Mesendoderm (in vitro differentiated cells): Measurements from ENCODE around the gene DUOX2.
"Not testable (repeated sequence)": the region's sequence is repeated elsewhere in the genome, so short reads cannot be mapped to it uniquely, and the experiment has no call there.

Experiments used
- DNase-seq: peaks from one replicate; pipeline ENCODE4 v3.0.0; 2013
- H2AK5ac ChIP-seq: 2 replicates; pipeline ENCODE4 v1.6.1; 2013; ENCODE audit warnings: low read length, inconsistent platforms
- H2BK120ac ChIP-seq: 2 replicates; pipeline ENCODE4 v1.6.1; 2013; ENCODE audit warnings: low read depth, mild to moderate bottlenecking, low read length, moderate library complexity, mixed read lengths
- H2BK15ac ChIP-seq: replicated peaks from 2 replicates; pipeline ENCODE4 v1.6.1; 2013; ENCODE audit warnings: low read depth, mild to moderate bottlenecking, moderate library complexity
- H2BK5ac ChIP-seq: 2 replicates; pipeline ENCODE4 v1.6.1; 2013; ENCODE audit warnings: low read length, inconsistent platforms
- H3K18ac ChIP-seq: 2 replicates; pipeline ENCODE4 v1.6.1; 2013; ENCODE audit warnings: mild to moderate bottlenecking, low read length, mixed read lengths
- H3K23ac ChIP-seq: one replicate; pipeline ENCODE4 v1.6.1; 2013; ENCODE audit warnings: low read length
- H3K27ac ChIP-seq: 2 replicates; pipeline ENCODE4 v1.5.1; 2013; ENCODE audit warnings: low read depth, mild to moderate bottlenecking, inconsistent platforms, low read length, moderate library complexity
- H3K27me3 ChIP-seq: 2 replicates; pipeline ENCODE4 v1.6.1; 2013; ENCODE audit warnings: low read length, control low read depth, mild to moderate bottlenecking, inconsistent platforms; ENCODE audit not compliant: insufficient read depth, poor library complexity
- H3K36me3 ChIP-seq: 2 replicates; pipeline ENCODE4 v1.6.1; 2013; ENCODE audit warnings: low read length, inconsistent platforms; ENCODE audit not compliant: control insufficient read depth, insufficient read depth
- H3K4ac ChIP-seq: one replicate; pipeline ENCODE4 v1.6.1; 2013; ENCODE audit warnings: low read depth, mild to moderate bottlenecking, low read length, moderate library complexity
- H3K4me1 ChIP-seq: 2 replicates; pipeline ENCODE4 v1.6.1; 2013; ENCODE audit warnings: low read depth, low read length, inconsistent platforms; ENCODE audit not compliant: control insufficient read depth
- H3K4me2 ChIP-seq: 2 replicates; pipeline ENCODE4 v1.6.1; 2013; ENCODE audit warnings: low read length
- H3K4me3 ChIP-seq: 2 replicates; pipeline ENCODE4 v1.5.1; 2013; ENCODE audit warnings: mild to moderate bottlenecking, low read length
- H3K56ac ChIP-seq: one replicate; pipeline ENCODE4 v1.6.1; 2013; ENCODE audit warnings: low read length
- H3K79me1 ChIP-seq: 2 replicates; pipeline ENCODE4 v1.6.1; 2013; ENCODE audit warnings: low read length, inconsistent platforms
- H3K79me2 ChIP-seq: 2 replicates; pipeline ENCODE4 v1.6.1; 2013; ENCODE audit warnings: mild to moderate bottlenecking, low read length; ENCODE audit not compliant: control insufficient read depth, insufficient read depth
- H3K9ac ChIP-seq: 2 replicates; pipeline ENCODE4 v1.6.1; 2013; ENCODE audit warnings: low read length, inconsistent platforms
- H4K5ac ChIP-seq: one replicate; pipeline ENCODE4 v1.6.1; 2013; ENCODE audit warnings: low read length
- H4K8ac ChIP-seq: one replicate; pipeline ENCODE4 v1.6.1; 2013; ENCODE audit warnings: low read depth, mild to moderate bottlenecking, control low read depth, low read length, moderate library complexity
- WGBS: extraction: QIAGEN DNeasy Blood & Tissue Kit; methylation state at CpG from one replicate; pipeline ENCODE4 v1.1.7; 2013; ENCODE audit warnings: low lambda C conversion rate, missing lambda C conversion rate; ENCODE audit not compliant: insufficient coverage; ENCODE audit errors: extremely low coverage; 5-methylcytosine and 5-hydroxymethylcytosine counted together

DUOX2 gene

DNA sequence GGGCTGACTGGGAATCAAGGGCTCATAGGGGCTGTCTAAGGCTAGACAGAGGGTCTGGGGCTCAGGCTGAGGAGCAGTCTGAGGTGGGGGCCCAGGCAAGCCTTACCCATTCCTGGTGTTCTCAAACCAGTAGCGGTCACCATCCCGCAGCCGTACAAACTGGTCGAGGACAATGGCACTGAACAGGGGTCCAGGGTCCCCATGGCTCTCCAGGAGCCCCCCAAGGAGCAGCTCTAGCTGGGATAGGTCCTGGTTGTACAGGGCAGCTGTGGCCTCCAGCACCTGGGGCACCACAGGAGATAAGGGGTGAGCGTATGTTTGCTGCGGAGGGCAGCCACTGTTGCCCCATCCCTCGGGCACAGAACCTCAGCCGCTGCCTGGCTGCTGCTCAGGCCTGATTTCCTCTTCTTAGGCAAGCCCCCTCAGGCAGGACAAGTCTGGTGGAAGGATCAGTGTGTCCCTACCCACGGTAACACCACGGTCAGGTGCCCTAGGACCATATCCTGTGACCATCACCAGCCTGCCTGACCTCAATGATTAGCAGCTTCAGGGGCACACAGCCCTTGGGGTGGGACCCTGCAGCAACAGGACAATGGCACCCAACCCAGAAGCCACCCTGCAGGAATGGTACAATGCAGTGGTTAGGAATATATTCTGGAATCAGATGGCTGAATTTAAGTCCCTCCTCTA lies 5.9 kb downstream of the DUOX2 start:
- H3K27ac ChIP-seq, result no peak overlapping the region
- WGBS, result no CpG with 5 or more reads among the region's 10 CpGs
- DNase-seq, result no peak

DNA sequence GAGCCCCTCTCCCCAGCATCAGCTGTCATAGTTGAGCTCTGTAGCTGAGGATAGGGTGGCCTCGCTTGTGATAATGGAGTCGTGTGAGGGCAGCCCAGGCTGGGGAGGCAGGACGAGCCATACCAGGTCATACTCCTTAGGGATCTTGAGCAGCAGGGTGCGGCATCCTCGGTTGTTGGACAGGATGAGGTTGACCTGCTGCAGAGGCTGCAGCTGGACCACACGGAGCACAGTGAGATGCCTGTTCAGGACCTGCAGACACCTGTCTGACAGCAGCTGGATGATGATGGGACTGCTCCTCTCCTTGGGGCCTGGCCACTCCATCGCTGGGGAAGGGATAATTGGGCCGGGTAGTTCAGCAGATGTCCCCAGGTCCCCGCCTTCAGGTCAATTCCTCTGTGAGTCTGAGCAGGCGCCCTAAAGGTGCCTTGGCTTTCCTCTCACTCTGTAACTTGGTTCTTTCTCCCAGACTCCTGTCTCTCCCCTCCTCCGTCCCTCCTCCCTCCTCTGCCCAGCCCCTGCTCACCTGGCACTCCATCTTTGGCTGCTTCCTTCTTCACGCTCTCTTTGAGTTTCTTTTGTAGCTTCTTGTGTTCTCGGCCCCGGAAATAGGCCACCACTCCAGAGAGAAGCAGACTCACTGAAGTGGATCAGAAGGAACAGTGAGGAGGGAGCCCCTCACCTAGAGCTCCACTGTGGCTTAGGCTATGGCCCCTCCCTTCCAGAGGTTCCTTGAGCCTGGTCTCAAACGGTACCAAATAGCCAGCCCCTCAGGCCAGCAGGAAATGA lies 7.8 kb downstream of the DUOX2 start:
- H3K4me2 ChIP-seq, result no peak overlapping the region
- H3K36me3 ChIP-seq, result no peaks in the 10 kb centered on the region
- no peak for DNase-seq
- H3K27me3 ChIP-seq, result peaks cover 13% of the 10 kb centered on the region
- no peak overlapping the region for H3K4ac ChIP-seq
- no peak overlapping the region for H3K9ac ChIP-seq
- H2BK120ac ChIP-seq, result no peak overlapping the region
- no peak overlapping the region for H4K8ac ChIP-seq
- WGBS, result no CpG with 5 or more reads among the region's 15 CpGs
- H3K56ac ChIP-seq, result no peak overlapping the region
- H3K18ac ChIP-seq, result no peak overlapping the region
- H3K27ac ChIP-seq, result no peak overlapping the region
- H3K79me2 ChIP-seq, result no peaks in the 10 kb centered on the region
- H2BK15ac ChIP-seq, result no peak overlapping the region
- H3K79me1 ChIP-seq, result no peaks in the 10 kb centered on the region
- H3K23ac ChIP-seq, result no peak overlapping the region
- H3K4me3 ChIP-seq, result no peak overlapping the region
- no peak overlapping the region for H4K5ac ChIP-seq
- H2BK5ac ChIP-seq, result no peak overlapping the region
- H2AK5ac ChIP-seq, result no peak overlapping the region
- no peaks in the 10 kb centered on the region for H3K4me1 ChIP-seq

More for the DNA sequence above, 5.9 kb downstream of the DUOX2 start:
- Histone ChIP-seq H2BK15ac (no peak overlapping the region), H3K56ac (no peak overlapping the region), H2AK5ac (no peak overlapping the region), H3K18ac (no peak overlapping the region), H3K79me1 (no peaks in the 10 kb centered on the region), H3K4me2 (no peak overlapping the region), H3K4me3 (no peak overlapping the region), H4K5ac (no peak overlapping the region), H3K79me2 (no peaks in the 10 kb centered on the region), H3K27me3 (peaks cover 28% of the 10 kb centered on the region), H3K9ac (no peak overlapping the region), H3K36me3 (no peaks in the 10 kb centered on the region), H3K4ac (no peak overlapping the region), H2BK120ac (no peak overlapping the region), H3K4me1 (no peaks in the 10 kb centered on the region), H3K23ac (no peak overlapping the region), H2BK5ac (no peak overlapping the region), H4K8ac (no peak overlapping the region)

GRCh38 chr15:45105586-45105985 lies 8.4 kb downstream of the DUOX2 start:
- H2BK15ac ChIP-seq, result no peak overlapping the region
- H3K79me1 ChIP-seq, result no peaks in the 10 kb centered on the region
- H3K4me2 ChIP-seq, result no peak overlapping the region
- no CpG with 5 or more reads among the region's 11 CpGs for WGBS
- H4K5ac ChIP-seq, result no peak overlapping the region
- no peak overlapping the region for H3K23ac ChIP-seq
- H2BK5ac ChIP-seq, result no peak overlapping the region
- H3K79me2 ChIP-seq, result no peaks in the 10 kb centered on the region
- H3K9ac ChIP-seq, result no peak overlapping the region
- no peaks in the 10 kb centered on the region for H3K36me3 ChIP-seq
- H3K56ac ChIP-seq, result no peak overlapping the region
- H3K4me1 ChIP-seq, result no peaks in the 10 kb centered on the region
- no peak for DNase-seq
- H3K27ac ChIP-seq, result no peak overlapping the region
- H3K27me3 ChIP-seq, result peaks cover 12% of the 10 kb centered on the region
- H3K18ac ChIP-seq, result no peak overlapping the region
- no peak overlapping the region for H3K4ac ChIP-seq
- H4K8ac ChIP-seq, result no peak overlapping the region
- H2AK5ac ChIP-seq, result no peak overlapping the region
- no peak overlapping the region for H3K4me3 ChIP-seq
- H2BK120ac ChIP-seq, result no peak overlapping the region

DNA sequence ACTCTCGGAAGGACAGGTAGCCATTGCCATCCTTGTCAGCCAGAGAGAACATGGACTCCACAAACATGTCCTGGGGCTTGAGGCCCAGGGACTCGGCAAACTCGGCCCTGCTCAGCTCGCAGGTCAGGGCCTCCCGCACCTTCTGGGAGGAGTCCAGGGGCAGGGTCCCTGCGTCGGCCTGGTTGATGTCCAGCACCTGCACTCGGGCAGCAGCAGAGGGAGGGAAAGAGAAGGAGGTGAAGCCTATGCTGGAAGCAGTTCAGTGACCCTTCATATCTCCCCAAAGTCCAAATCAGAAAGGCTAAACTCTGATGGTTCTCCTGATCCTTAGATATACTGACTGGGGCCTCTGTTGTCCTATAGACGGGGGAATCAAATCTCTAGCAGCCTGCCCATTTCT lies 9.8 kb downstream of the DUOX2 start:
- H3K27me3 ChIP-seq, result not testable (repeated sequence)

DNA sequence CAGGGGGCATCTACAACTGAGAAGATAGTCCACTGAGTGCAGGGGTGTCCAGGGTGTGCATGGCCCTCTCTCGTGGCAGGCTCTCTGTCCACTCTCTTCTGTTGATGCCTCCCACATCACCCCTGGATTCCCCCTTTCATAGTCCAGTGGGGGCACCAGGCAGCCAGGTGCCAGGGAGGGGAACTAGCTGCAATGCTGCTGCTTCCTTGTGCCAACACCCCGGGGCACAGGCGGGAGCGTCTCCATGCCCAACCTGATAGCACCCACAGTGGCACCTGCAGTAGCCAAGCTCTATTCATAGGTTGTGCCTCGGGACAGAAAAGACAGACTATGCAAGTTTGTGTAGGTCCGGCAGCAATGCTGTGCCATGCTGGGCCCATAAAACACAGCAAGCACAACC lies 11.7 kb downstream of the DUOX2 start:
- Histone ChIP-seq H3K79me2 (no peaks in the 10 kb centered on the region), H2BK120ac (no peak overlapping the region), H2BK5ac (no peak overlapping the region), H4K8ac (no peak overlapping the region), H3K27ac (no peak overlapping the region), H2AK5ac (no peak overlapping the region), H3K4me1 (no peaks in the 10 kb centered on the region), H3K4me3 (no peak overlapping the region), H3K4me2 (no peak overlapping the region), H4K5ac (no peak overlapping the region), H3K79me1 (no peaks in the 10 kb centered on the region), H3K4ac (no peak overlapping the region), H2BK15ac (no peak overlapping the region), H3K27me3 (no peaks in the 10 kb centered on the region), H3K9ac (no peak overlapping the region), H3K23ac (no peak overlapping the region), H3K36me3 (no peaks in the 10 kb centered on the region), H3K56ac (no peak overlapping the region), H3K18ac (no peak overlapping the region)
- DNase-seq, result no peak
- WGBS, result no CpG with 5 or more reads among the region's 6 CpGs

More for the DNA sequence above, 9.8 kb downstream of the DUOX2 start:
- not testable (repeated sequence) for H2BK5ac ChIP-seq, H3K56ac ChIP-seq, H3K4ac ChIP-seq, H3K18ac ChIP-seq, H4K5ac ChIP-seq, H3K23ac ChIP-seq, H3K36me3 ChIP-seq, H2AK5ac ChIP-seq, H2BK15ac ChIP-seq, H3K79me2 ChIP-seq, H3K27ac ChIP-seq, H3K79me1 ChIP-seq, H2BK120ac ChIP-seq, DNase-seq, H3K9ac ChIP-seq, H4K8ac ChIP-seq, H3K4me3 ChIP-seq, H3K4me1 ChIP-seq, H3K4me2 ChIP-seq
- no CpG with 5 or more reads among the region's 9 CpGs for WGBS
